B cell (primary cell): ENCODE measurements around the gene LDLRAD2. TPM values are rescaled to one million over a fixed set of nuclear protein-coding genes. Genes with fewer than 3 reads are reported as not detected.

Experiments
- ATAC-seq: fragments of 200-7000 bp; cut with Tn5 transposase; one replicate; pipeline ENCODE4 v1.10.0; 2021; ENCODE audit warnings: low read depth, mild to moderate bottlenecking, moderate number of reproducible peaks, moderate library complexity
- CTCF ChIA-PET: fragments of 350-600 bp; sonication (Branson Sonifier 250); formaldehyde crosslinking; loops from one replicate; lab custom pipeline; 2021; ENCODE audit warnings: antibody characterized with exemption, inconsistent platforms; lab: Charles Lee
- POLR2A ChIA-PET: fragments of 350-600 bp; sonication (Branson Sonifier 250); formaldehyde crosslinking; loops from one replicate; lab custom pipeline; 2021; ENCODE audit warnings: antibody characterized with exemption; lab: Charles Lee
- DNase-seq: peaks from one replicate; pipeline ENCODE4 v3.0.0; 2013
- H2AFZ ChIP-seq: 2 replicates; pipeline ENCODE4 v1.6.1; 2012; ENCODE audit warnings: mild to moderate bottlenecking, low read depth, low read length; ENCODE audit not compliant: insufficient read depth, poor library complexity, severe bottlenecking
- H3K27ac ChIP-seq, 2 donors: 1 replicate in 1 of 2; 2 replicates in 1 of 2; pipeline ENCODE4 v1.5.1; 2012 to 2013; ENCODE audit warnings: low read length in 2 of 2, mild to moderate bottlenecking in 2 of 2, moderate library complexity in 1 of 2
- H3K27me3 ChIP-seq, 4 experiments: fragments of 200-600 bp in 1 of 4; sonication (generic) in 1 of 4; replicated peaks in 1 of 4; 1 replicate in 2 of 4; 2 replicates in 2 of 4; pipeline versions ENCODE4 v1.6.1 to v1.7.0; 2013 to 2016; ENCODE audit warnings: low read length in 3 of 4, mild to moderate bottlenecking in 2 of 4, mixed read lengths in 1 of 4, moderate library complexity in 1 of 4; ENCODE audit not compliant: insufficient read depth in 4 of 4, control insufficient read depth in 3 of 4; ENCODE audit errors: control extremely low read depth in 1 of 4
- H3K36me3 ChIP-seq, 2 experiments: replicated peaks in 1 of 2; 1 replicate in 1 of 2; 2 replicates in 1 of 2; pipeline versions ENCODE4 v1.6.1 to v1.7.1; 2013; ENCODE audit warnings: low read length in 1 of 2; ENCODE audit not compliant: insufficient read depth in 2 of 2, control insufficient read depth in 1 of 2; ENCODE audit errors: control extremely low read depth in 1 of 2, extremely low read depth in 1 of 2
- H3K4me1 ChIP-seq, 2 donors: fragments of 200-600 bp in 1 of 2; sonication (generic) in 1 of 2; 1 replicate in 1 of 2; 2 replicates in 1 of 2; pipeline versions ENCODE4 v1.5.1 to v1.6.1; 2013 to 2017; ENCODE audit warnings: low read length in 2 of 2; ENCODE audit not compliant: control insufficient read depth in 2 of 2, insufficient read depth in 2 of 2
- H3K4me2 ChIP-seq: replicated peaks from 2 replicates; pipeline ENCODE3; 2012; ENCODE audit warnings: mild to moderate bottlenecking, low read depth, low read length; ENCODE audit not compliant: poor library complexity, severe bottlenecking
- H3K4me3 ChIP-seq, 5 experiments: fragments of 200-600 bp in 1 of 5; sonication (generic) in 1 of 5; 1 replicate in 3 of 5; 2 replicates in 2 of 5; pipeline versions ENCODE4 v1.5.1 to v1.7.0; 2011 to 2016; ENCODE audit warnings: low read length in 4 of 5, mild to moderate bottlenecking in 4 of 5, low read depth in 2 of 5, control low read depth in 1 of 5, moderate library complexity in 1 of 5; ENCODE audit not compliant: insufficient read depth in 1 of 5; ENCODE audit errors: control extremely low read depth in 1 of 5, extremely low read depth in 1 of 5
- H3K79me2 ChIP-seq: fragments of 200-600 bp; sonication (generic); one replicate; pipeline ENCODE4 v1.6.0; 2016; ENCODE audit warnings: low read length; ENCODE audit not compliant: control insufficient read depth, insufficient read depth
- H3K9ac ChIP-seq: fragments of 200-600 bp; sonication (generic); 2 replicates; pipeline ENCODE4 v1.6.1; 2017; ENCODE audit warnings: mild to moderate bottlenecking, low read length, moderate library complexity
- H3K9me3 ChIP-seq, 3 donors: one replicate each; pipeline versions ENCODE4 v1.6.1 to v1.7.1; 2013; ENCODE audit warnings: low read length in 2 of 3; ENCODE audit not compliant: control insufficient read depth in 2 of 3, insufficient read depth in 1 of 3; ENCODE audit errors: control extremely low read depth in 1 of 3
- H4K20me1 ChIP-seq: 2 replicates; pipeline ENCODE4 v1.6.0; 2012; ENCODE audit warnings: mild to moderate bottlenecking, low read length; ENCODE audit not compliant: insufficient read depth, control insufficient read depth, poor library complexity, severe bottlenecking
- H3K27ac Mint-ChIP-seq: one replicate; pipeline ENCODE4 v1.8.0; 2021; ENCODE audit warnings: mixed read lengths
- H3K27me3 Mint-ChIP-seq: one replicate; pipeline ENCODE4 v1.8.0; 2021; ENCODE audit warnings: mixed read lengths
- H3K4me1 Mint-ChIP-seq: one replicate; pipeline ENCODE4 v1.8.0; 2021; ENCODE audit warnings: mixed read lengths
- H3K4me3 Mint-ChIP-seq: one replicate; pipeline ENCODE4 v1.8.0; 2021; ENCODE audit warnings: mixed read lengths
- H3K9me3 Mint-ChIP-seq: one replicate; pipeline ENCODE4 v1.8.0; 2022; ENCODE audit warnings: mixed read lengths; ENCODE audit not compliant: insufficient read depth
- CTCF ChIP-seq: fragments of 200-600 bp; IDR thresholded peaks from one replicate; pipeline ENCODE4 v1.8.0; 2022; ENCODE audit warnings: antibody characterized with exemption, mild to moderate bottlenecking
- EZH2 ChIP-seq: IDR thresholded peaks from 2 replicates; pipeline ENCODE4 v1.6.1; 2012; ENCODE audit warnings: borderline replicate concordance, low read depth, mild to moderate bottlenecking, moderate library complexity, low read length; ENCODE audit not compliant: insufficient read depth, poor library complexity, severe bottlenecking
- WGBS: methylation state at CpG from one replicate; pipeline ENCODE4 v1.1.5; 2013; ENCODE audit warnings: missing lambda C conversion rate; ENCODE audit not compliant: insufficient coverage; 5-methylcytosine and 5-hydroxymethylcytosine counted together
- intact Hi-C: fragments of 100-400 bp; cut with micrococcal nuclease; formaldehyde crosslinking; loops from one replicate; pipeline ENCODE4 v1.10.0; 2022
- polyA plus RNA-seq: library from polyadenylated mRNA; depleted of rRNA; stranded (reverse); fragments of >200 nt; gene quantifications from 2 replicates; pipeline ENCODE4 v1.2.3, GENCODE V29; 2012
- total RNA-seq, 2 donors: library from RNA; stranded (reverse); fragments of 120-200 nt in 1 of 2; gene quantifications; 1 replicate in 1 of 2; 2 replicates in 1 of 2; pipeline versions ENCODE4 v1.2.3 to v1.2.4, GENCODE V29; 2013 to 2022

Gene LDLRAD2
- total and polyA plus RNA-seq, 2 donors (not counting 1 experiment from before 2014, with no cell fraction given): 0.47 to 3.0 TPM

GRCh38 chr1:21799730-21800129, 12.3 kb upstream of the LDLRAD2 start:
- no peak overlapping the region for H3K9ac ChIP-seq
- H2AFZ ChIP-seq: no peak overlapping the region
- DNase-seq (no peak), ATAC-seq (no peak)
- Mint-ChIP-seq H3K4me3 (no peak overlapping the region), H3K9me3 (peaks cover 6% of the 10 kb centered on the region), H3K4me1 (peaks cover 6% of the 10 kb centered on the region), H3K27me3 (no peaks in the 10 kb centered on the region), H3K27ac (no peak overlapping the region)
- H3K27ac ChIP-seq: no peak overlapping the region
- no peaks in the 10 kb centered on the region for H3K27me3 ChIP-seq
- no peak for TF ChIP-seq CTCF
- ChIA-PET POLR2A (no interaction called here), CTCF (no interaction called here)
- H4K20me1 ChIP-seq: no peaks in the 10 kb centered on the region
- H3K79me2 ChIP-seq: no peaks in the 10 kb centered on the region
- intact Hi-C loops: no loop called here
- H3K4me3 ChIP-seq: no peak overlapping the region
- peaks cover 0 to 5% of the 10 kb centered on the region in 2 donors for H3K4me1 ChIP-seq
- peaks cover 2 to 10% (median 4%) of the 10 kb centered on the region in 3 donors for H3K9me3 ChIP-seq
- 83% methylated on average over 1 of the region's 5 CpGs for WGBS
- no peaks in the 10 kb centered on the region for H3K36me3 ChIP-seq
- no peak overlapping the region for H3K4me2 ChIP-seq

GRCh38 chr1:21801100-21801499, 11.0 kb upstream of the LDLRAD2 start:
- Histone ChIP-seq H3K36me3 (no peaks in the 10 kb centered on the region), H3K4me2 (no peak overlapping the region), H3K27me3 (no peaks in the 10 kb centered on the region), H3K4me1 (peaks cover 0 to 5% of the 10 kb centered on the region in 2 donors), H3K9me3 (peaks cover 0 to 1% (median 0%) of the 10 kb centered on the region in 3 donors), H4K20me1 (no peaks in the 10 kb centered on the region), H3K9ac (no peak overlapping the region), H3K79me2 (no peaks in the 10 kb centered on the region), H2AFZ (no peak overlapping the region), H3K4me3 (no peak overlapping the region), H3K27ac (no peak overlapping the region)
- POLR2A ChIA-PET: no interaction called here
- TF ChIP-seq CTCF (no peak), EZH2 (no peak)
- no peak overlapping the region for H3K4me3 Mint-ChIP-seq
- no peak overlapping the region for H3K27ac Mint-ChIP-seq
- no peak for DNase-seq
- H3K27me3 Mint-ChIP-seq: no peaks in the 10 kb centered on the region
- intact Hi-C loops: no loop called here
- H3K9me3 Mint-ChIP-seq: no peaks in the 10 kb centered on the region
- CTCF ChIA-PET: no interaction called here
- peaks cover 6% of the 10 kb centered on the region for H3K4me1 Mint-ChIP-seq
- WGBS: 100% methylated on average over 4 of the region's 4 CpGs
- ATAC-seq: no peak
